HUES64 (cell line): ENCODE measurements around the gene ARSI.

Source experiments
- H3K27ac ChIP-seq: 2 replicates; pipeline ENCODE4 v1.7.0; 2013; ENCODE audit warnings: low read depth, low read length, inconsistent platforms
- H3K27me3 ChIP-seq: 2 replicates; pipeline ENCODE4 v1.6.1; 2013; ENCODE audit warnings: mild to moderate bottlenecking, low read length; ENCODE audit not compliant: insufficient read depth
- H3K36me3 ChIP-seq: 2 replicates; pipeline ENCODE4 v1.6.1; 2013; ENCODE audit warnings: mild to moderate bottlenecking, low read length; ENCODE audit not compliant: insufficient read depth
- H3K4me1 ChIP-seq: 2 replicates; pipeline ENCODE4 v1.6.1; 2013; ENCODE audit warnings: mild to moderate bottlenecking, low read length, moderate library complexity; ENCODE audit not compliant: insufficient read depth
- H3K4me3 ChIP-seq: 2 replicates; pipeline ENCODE4 v1.5.1; 2013; ENCODE audit warnings: mild to moderate bottlenecking, low read length, moderate library complexity
- H3K9ac ChIP-seq: 2 replicates; pipeline ENCODE4 v1.6.1; 2013; ENCODE audit warnings: mild to moderate bottlenecking, low read depth, low read length
- H3K9me3 ChIP-seq: 2 replicates; pipeline ENCODE4 v1.6.1; 2013; ENCODE audit warnings: low read depth, low read length; ENCODE audit not compliant: insufficient read depth
- WGBS: fragments of 150-250, 120-280 bp; methylation state at CpG from one replicate; pipeline ENCODE4 v1.1.7; 2013; ENCODE audit warnings: missing lambda C conversion rate; 5-methylcytosine and 5-hydroxymethylcytosine counted together

ARSI gene

GRCh38 chr5:150298701-150299451, 3.8 kb downstream of the ARSI start:
- Histone ChIP-seq H3K27ac (no peak overlapping the region), H3K9ac (no peak overlapping the region), H3K4me3 (no peak overlapping the region), H3K4me1 (peaks cover 22% of the 10 kb centered on the region), H3K9me3 (no peaks in the 10 kb centered on the region), H3K36me3 (no peaks in the 10 kb centered on the region), H3K27me3 (peaks cover 13% of the 10 kb centered on the region)
- 92% methylated on average over 10 of the region's 10 CpGs for WGBS

- Histone ChIP-seq H3K27me3 (peaks cover 13% of the 10 kb centered on the region), H3K9ac (no peak overlapping the region), H3K4me3 (no peak overlapping the region), H3K36me3 (no peaks in the 10 kb centered on the region), H3K4me1 (peaks cover 14% of the 10 kb centered on the region), H3K9me3 (no peaks in the 10 kb centered on the region), H3K27ac (no peak overlapping the region)
- WGBS: 96% methylated on average over 31 of the region's 31 CpGs
Observed at GRCh38 chr5:150297934-150298595, 4.6 kb downstream of the ARSI start.

GRCh38 chr5:150297236-150297890, 5.3 kb downstream of the ARSI start:
- 96% methylated on average over 36 of the region's 36 CpGs for WGBS
- peaks cover 14% of the 10 kb centered on the region for H3K4me1 ChIP-seq
- peaks cover 13% of the 10 kb centered on the region for H3K27me3 ChIP-seq
- H3K36me3 ChIP-seq: no peaks in the 10 kb centered on the region
- H3K4me3 ChIP-seq: no peak overlapping the region
- H3K27ac ChIP-seq: no peak overlapping the region
- H3K9me3 ChIP-seq: no peaks in the 10 kb centered on the region
- H3K9ac ChIP-seq: no peak overlapping the region

- H3K4me3 ChIP-seq: no peak overlapping the region
- 91% methylated on average over 7 of the region's 7 CpGs for WGBS
- no peak overlapping the region for H3K9ac ChIP-seq
- H3K27ac ChIP-seq: no peak overlapping the region
- H3K9me3 ChIP-seq: no peaks in the 10 kb centered on the region
- peaks cover 6% of the 10 kb centered on the region for H3K27me3 ChIP-seq
- no peaks in the 10 kb centered on the region for H3K36me3 ChIP-seq
- H3K4me1 ChIP-seq: peaks cover 9% of the 10 kb centered on the region
Observed at GRCh38 chr5:150296496-150296895, 6.2 kb downstream of the ARSI start.

- H3K4me3 ChIP-seq: no peak overlapping the region
- no peaks in the 10 kb centered on the region for H3K36me3 ChIP-seq
- H3K27ac ChIP-seq: no peak overlapping the region
- H3K9ac ChIP-seq: no peak overlapping the region
- H3K27me3 ChIP-seq: peaks cover under 1% of the 10 kb centered on the region; the same call in 1 of the 2 replicates
- H3K4me1 ChIP-seq: peaks cover 3% of the 10 kb centered on the region; the same call in 1 of the 2 replicates
- 93% methylated on average over 17 of the region's 17 CpGs for whole genome bisulfite sequencing
- H3K9me3 ChIP-seq: no peaks in the 10 kb centered on the region
Observed at GRCh38 chr5:150295741-150296486, 6.8 kb downstream of the ARSI start.

- Histone ChIP-seq H3K27ac (no peak overlapping the region), H3K36me3 (no peaks in the 10 kb centered on the region), H3K4me3 (no peak overlapping the region), H3K27me3 (no peaks in the 10 kb centered on the region), H3K9me3 (no peaks in the 10 kb centered on the region), H3K9ac (no peak overlapping the region), H3K4me1 (no peaks in the 10 kb centered on the region)
- WGBS: 84% methylated on average over 10 of the region's 10 CpGs
Observed at GRCh38 chr5:150295172-150295634, 7.5 kb downstream of the ARSI start.

- 94% methylated on average over 10 of the region's 10 CpGs for WGBS
- Histone ChIP-seq H3K4me3 (no peak overlapping the region), H3K4me1 (no peaks in the 10 kb centered on the region), H3K27ac (no peak overlapping the region), H3K9ac (no peak overlapping the region), H3K36me3 (no peaks in the 10 kb centered on the region), H3K9me3 (no peaks in the 10 kb centered on the region), H3K27me3 (no peaks in the 10 kb centered on the region)
Observed at GRCh38 chr5:150294551-150295071, 8.1 kb downstream of the ARSI start.

GRCh38 chr5:150293091-150293941, 9.4 kb downstream of the ARSI start:
- WGBS: 83% methylated on average over 18 of the region's 19 CpGs

GRCh38 chr5:150291388-150292385, 11.0 kb downstream of the ARSI start:
- Histone ChIP-seq H3K9me3 (no peaks in the 10 kb centered on the region), H3K4me3 (no peak overlapping the region), H3K4me1 (0 out of 2 replicates have a peak, but pooled peaks cover 3% of the 10 kb centered on the region), H3K27ac (no peak overlapping the region), H3K27me3 (no peaks in the 10 kb centered on the region), H3K9ac (no peak overlapping the region), H3K36me3 (no peaks in the 10 kb centered on the region)
- WGBS: 80% methylated on average over 13 of the region's 13 CpGs

More at GRCh38 chr5:150293091-150293941, 9.4 kb downstream of the ARSI start:
- H3K4me3 ChIP-seq: no peak overlapping the region
- no peaks in the 10 kb centered on the region for H3K36me3 ChIP-seq
- 0 out of 2 replicates have a peak, but pooled peaks cover 3% of the 10 kb centered on the region for H3K4me1 ChIP-seq
- H3K9ac ChIP-seq: no peak overlapping the region
- H3K27me3 ChIP-seq: no peaks in the 10 kb centered on the region
- H3K27ac ChIP-seq: no peak overlapping the region
- H3K9me3 ChIP-seq: no peaks in the 10 kb centered on the region
